Fibroblast of the aortic adventitia (primary cell): ENCODE results near the gene SEMA4D. TPM values are rescaled to one million over a fixed set of nuclear protein-coding genes. Genes with fewer than 3 reads are reported as not detected.

Experiments
- DNase-seq: peaks from one replicate; pipeline ENCODE4 v3.0.0-alpha.2; 2010; ENCODE audit warnings: low read depth
- H3K4me3 ChIP-seq: 2 replicates; pipeline ENCODE4 v1.5.1; 2011; ENCODE audit warnings: low read depth, mild to moderate bottlenecking, control low read depth, low read length, moderate library complexity
- total RNA-seq: library from RNA; depleted of rRNA; stranded (reverse); fragments of >200 nt; gene quantifications from 2 replicates; pipeline ENCODE4 v1.2.3, GENCODE V29; 2012; ENCODE audit warnings: low replicate concordance
- TF ChIP-seq, protein P1 (sequence below): IDR thresholded peaks from 2 replicates; pipeline ENCODE4 v1.5.1; 2011; ENCODE audit warnings: mild to moderate bottlenecking, low read length, control low read depth, inconsistent platforms; ENCODE audit not compliant: insufficient read depth

SEMA4D gene
- total RNA-seq, 1 donor = 0.36 TPM

DNA sequence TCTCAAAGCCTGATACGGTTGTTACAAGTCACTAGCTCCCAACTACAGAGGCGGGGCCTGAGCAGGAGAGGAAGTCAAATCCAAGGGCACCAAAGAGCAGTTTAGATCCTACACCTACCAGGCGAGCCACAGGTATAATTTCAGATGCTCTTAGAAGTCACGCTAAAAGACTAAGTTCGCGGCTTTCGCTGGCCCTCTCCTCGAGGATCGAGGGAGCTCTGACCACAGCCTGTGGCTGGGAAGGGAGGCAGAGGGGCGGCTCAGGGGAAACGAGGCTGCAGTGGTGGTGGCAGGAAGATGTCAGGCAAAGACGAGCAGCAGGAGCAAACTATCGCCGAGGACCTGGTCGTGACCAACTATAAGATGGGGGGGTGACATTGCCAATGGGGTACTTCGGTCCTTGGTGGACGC is 48.6 kb downstream of the SEMA4D start:
- DNase-seq = no peak
- H3K4me3 ChIP-seq = no peak overlapping the region
- TF ChIP-seq, protein P1, sequence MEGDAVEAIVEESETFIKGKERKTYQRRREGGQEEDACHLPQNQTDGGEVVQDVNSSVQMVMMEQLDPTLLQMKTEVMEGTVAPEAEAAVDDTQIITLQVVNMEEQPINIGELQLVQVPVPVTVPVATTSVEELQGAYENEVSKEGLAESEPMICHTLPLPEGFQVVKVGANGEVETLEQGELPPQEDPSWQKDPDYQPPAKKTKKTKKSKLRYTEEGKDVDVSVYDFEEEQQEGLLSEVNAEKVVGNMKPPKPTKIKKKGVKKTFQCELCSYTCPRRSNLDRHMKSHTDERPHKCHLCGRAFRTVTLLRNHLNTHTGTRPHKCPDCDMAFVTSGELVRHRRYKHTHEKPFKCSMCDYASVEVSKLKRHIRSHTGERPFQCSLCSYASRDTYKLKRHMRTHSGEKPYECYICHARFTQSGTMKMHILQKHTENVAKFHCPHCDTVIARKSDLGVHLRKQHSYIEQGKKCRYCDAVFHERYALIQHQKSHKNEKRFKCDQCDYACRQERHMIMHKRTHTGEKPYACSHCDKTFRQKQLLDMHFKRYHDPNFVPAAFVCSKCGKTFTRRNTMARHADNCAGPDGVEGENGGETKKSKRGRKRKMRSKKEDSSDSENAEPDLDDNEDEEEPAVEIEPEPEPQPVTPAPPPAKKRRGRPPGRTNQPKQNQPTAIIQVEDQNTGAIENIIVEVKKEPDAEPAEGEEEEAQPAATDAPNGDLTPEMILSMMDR = no peak

DNA sequence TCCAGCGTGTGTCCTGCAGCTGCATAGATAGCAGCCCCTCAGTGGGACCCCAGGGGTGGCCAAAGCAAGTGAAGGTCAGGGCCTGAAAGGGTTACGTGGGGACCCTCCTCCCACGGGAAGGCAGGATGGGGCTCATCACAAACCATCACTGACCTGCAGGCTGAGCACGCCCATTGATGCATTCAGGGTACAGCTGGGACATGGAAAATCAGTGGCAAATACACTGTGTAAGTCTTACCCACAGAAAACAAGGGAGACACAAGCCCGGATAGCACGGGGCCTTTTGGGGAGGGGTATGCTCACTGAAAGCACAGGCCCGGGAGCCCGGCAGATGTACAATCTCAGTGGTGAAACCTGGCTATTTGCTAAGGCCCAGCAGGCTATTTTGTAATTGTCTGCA is 49.1 kb downstream of the SEMA4D start:
- TF ChIP-seq, protein P1 = no peak
- no peak overlapping the region for H3K4me3 ChIP-seq
- DNase-seq = no peak

DNA sequence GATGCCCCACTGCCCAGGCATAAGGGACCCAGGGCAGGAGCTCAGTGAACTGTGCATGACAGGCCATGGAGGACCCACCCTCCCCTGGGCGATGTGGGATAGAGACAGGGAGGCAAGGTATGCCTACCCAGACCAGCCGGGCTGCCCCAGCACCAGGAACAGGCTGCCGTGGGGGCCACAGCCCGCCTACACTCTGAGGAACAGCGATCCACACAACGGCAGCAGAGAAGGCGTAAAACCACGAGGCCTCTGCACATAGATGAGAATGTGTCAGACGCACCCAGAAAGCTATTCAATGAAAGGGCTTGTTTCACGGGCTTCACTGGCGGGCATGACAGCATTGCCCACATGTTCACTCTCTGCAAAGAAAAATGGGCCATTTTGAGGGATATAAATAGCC is 49.5 kb downstream of the SEMA4D start:
- DNase-seq = no peak
- H3K4me3 ChIP-seq = no peak overlapping the region
- TF ChIP-seq, protein P1 = no peak

DNA sequence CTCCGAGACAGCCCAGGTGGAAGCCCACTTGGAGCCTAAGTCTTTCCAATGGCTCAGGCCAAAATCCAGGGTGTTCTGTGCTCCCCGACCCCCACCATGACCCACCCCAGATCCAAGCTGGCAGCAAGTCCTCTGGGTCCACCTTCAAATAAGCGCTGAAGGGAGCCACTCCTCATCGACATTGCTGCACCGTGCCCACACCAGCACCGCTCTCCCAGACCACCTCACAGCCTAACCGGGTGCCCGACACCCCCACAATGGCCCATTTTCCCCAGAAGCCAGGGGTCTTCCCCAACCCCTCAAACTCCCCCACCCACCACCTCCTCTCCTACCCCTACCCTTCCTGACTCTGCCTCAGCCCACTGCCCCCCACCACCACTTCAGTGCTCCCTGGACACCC is 50.5 kb downstream of the SEMA4D start:
- TF ChIP-seq, protein P1 = no peak
- H3K4me3 ChIP-seq = no peak overlapping the region
- DNase-seq = no peak

DNA sequence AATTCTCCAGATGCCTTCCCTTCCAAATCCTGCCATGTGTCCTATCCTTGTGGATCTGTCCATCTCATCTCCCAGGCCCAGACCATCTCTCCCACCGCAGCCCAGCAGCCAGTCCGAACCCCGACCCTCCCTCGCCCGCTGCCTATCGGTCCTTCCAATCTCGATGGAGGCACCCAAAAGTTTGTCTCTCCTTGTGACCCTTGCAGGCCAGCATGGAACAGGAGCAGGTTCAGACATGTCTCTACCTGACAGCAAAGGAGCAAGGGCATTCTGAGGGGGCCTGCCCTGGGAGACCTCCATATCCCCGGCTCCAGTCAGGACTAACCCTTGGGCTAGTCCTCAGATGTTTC is 51.0 kb downstream of the SEMA4D start:
- no peak overlapping the region for H3K4me3 ChIP-seq
- TF ChIP-seq, protein P1 = no peak
- DNase-seq = no peak

DNA sequence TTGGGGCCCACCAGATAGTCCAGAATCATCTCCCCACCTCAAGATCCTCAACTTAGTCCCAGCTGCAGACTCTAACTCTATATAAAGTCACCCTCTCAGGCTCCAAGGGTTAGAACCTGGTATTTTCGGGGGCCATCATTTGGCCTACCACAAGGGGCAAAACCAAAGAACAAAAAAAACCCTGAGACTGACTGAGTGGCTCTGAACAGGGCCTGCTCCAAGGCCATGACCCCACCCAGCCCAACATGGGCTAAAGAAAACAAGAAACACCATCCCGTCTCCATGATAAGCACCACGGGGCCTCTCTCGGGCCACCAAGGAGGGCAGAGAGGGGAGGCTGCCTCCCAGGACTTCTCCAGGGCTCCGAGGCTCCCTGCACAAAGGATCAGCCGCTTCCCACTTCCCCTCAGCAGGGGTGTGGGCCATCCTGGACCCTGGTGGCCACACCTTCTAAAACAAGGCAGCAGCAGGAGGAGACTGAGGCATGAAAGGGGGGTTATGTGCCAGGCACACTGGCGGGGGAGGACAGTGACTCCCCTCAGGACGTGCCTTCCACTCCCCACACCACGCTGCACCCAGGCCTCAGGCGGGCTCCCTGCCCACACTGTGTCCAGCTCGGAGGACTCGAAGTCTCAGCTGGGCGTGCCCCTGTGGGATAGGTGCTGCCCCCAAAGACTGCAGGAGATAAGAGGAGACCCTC is 51.5 kb downstream of the SEMA4D start:
- TF ChIP-seq, protein P1 = no peak
- DNase-seq = no peak
- H3K4me3 ChIP-seq = no peak overlapping the region

DNA sequence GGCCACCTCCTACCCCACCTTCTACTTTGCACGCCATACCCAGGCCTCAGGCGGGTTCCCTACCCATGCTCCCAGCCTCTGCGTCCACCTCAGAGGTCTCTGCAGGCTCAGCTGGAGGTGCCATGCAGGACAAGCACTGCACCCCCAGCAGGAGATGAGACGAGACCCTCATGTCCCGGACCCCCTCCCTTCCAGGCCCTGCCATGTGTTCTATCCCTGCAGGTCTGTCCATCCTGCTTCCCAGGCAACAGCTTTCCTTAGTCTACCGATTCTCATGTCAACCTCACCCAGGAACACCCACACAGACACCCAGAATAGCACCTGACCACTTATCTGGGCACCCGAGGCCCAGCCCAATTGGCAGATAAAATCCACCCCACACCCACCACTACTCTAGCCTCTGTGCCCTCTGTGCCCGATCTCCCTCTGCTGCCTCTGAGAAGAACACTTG is 52.1 kb downstream of the SEMA4D start:
- TF ChIP-seq, protein P1 = no peak
- DNase-seq = no peak
- no peak overlapping the region for H3K4me3 ChIP-seq
